ENCODE measurements around the gene CACNG4. TPM values are rescaled to one million over a fixed set of nuclear protein-coding genes. Genes with fewer than 3 reads are reported as not detected.

CACNG4 gene
- total RNA-seq, 1 donor from 2014 or later: 5.8 TPM

- H3K4me2 ChIP-seq (ENCODE audit: low read length): no peak overlapping the region
- no peak overlapping the region for H3K9ac ChIP-seq (ENCODE audit: low read length)
- no peaks in the 10 kb centered on the region for H3K9me3 ChIP-seq (ENCODE audit: insufficient read depth, low read depth, low read length)
- no peaks in the 10 kb centered on the region for H3K27me3 Mint-ChIP-seq (ENCODE audit: low read depth, unreplicated experiment)
- no peaks in the 10 kb centered on the region for H3K79me2 ChIP-seq (ENCODE audit: insufficient read depth, low read length)
- H2AFZ ChIP-seq (ENCODE audit: low read depth, low read length): no peak overlapping the region
- no peak overlapping the region for H3K4me3 Mint-ChIP-seq (ENCODE audit: unreplicated experiment)
- TF ChIP-seq CTCF (IDR thresholded peaks at IDR 0.05; ENCODE audit: insufficient read depth, low read depth, low read length) (no peak), EZH2 (IDR thresholded peaks at IDR 0.05; ENCODE audit: insufficient read depth, low read length) (no peak)
- no peaks in the 10 kb centered on the region for H3K4me1 Mint-ChIP-seq (ENCODE audit: low read depth, unreplicated experiment)
- H3K27ac ChIP-seq (ENCODE audit: low read depth, low read length): no peak overlapping the region
- no peaks in the 10 kb centered on the region for H3K4me1 ChIP-seq (ENCODE audit: insufficient read depth, low read length)
- H3K9me3 Mint-ChIP-seq (ENCODE audit: unreplicated experiment): no peaks in the 10 kb centered on the region
- no peaks in the 10 kb centered on the region for H3K36me3 ChIP-seq (ENCODE audit: insufficient read depth, low read length)
- H3K36me3 Mint-ChIP-seq (ENCODE audit: low read depth, unreplicated experiment): peaks cover 2% of the 10 kb centered on the region
- no peaks in the 10 kb centered on the region for H4K20me1 ChIP-seq (ENCODE audit: insufficient read depth, low read length)
- no peak overlapping the region for H3K4me3 ChIP-seq (ENCODE audit: insufficient read depth, low read depth, low read length)
- FAIRE-seq (no peak), DNase-seq (ENCODE audit: low read depth) (no peak)
- H3K27ac Mint-ChIP-seq (ENCODE audit: unreplicated experiment): no peak overlapping the region
- no peaks in the 10 kb centered on the region for H3K27me3 ChIP-seq (ENCODE audit: insufficient read depth, low read length)
Measured at GRCh38 chr17:67069603-67070136, 105.2 kb downstream of the CACNG4 start.

GRCh38 chr17:67071595-67071994, 107.1 kb downstream of the CACNG4 start:
- H3K4me1 Mint-ChIP-seq (ENCODE audit: low read depth, unreplicated experiment): no peaks in the 10 kb centered on the region
- no peaks in the 10 kb centered on the region for H4K20me1 ChIP-seq (ENCODE audit: insufficient read depth, low read length)
- no peak overlapping the region for H2AFZ ChIP-seq (ENCODE audit: low read depth, low read length)
- H3K79me2 ChIP-seq (ENCODE audit: insufficient read depth, low read length): no peaks in the 10 kb centered on the region
- peaks cover 3% of the 10 kb centered on the region for H3K36me3 ChIP-seq (ENCODE audit: insufficient read depth, low read length)
- no peak for DNase-seq (ENCODE audit: low read depth)
- H3K9me3 Mint-ChIP-seq (ENCODE audit: unreplicated experiment): no peaks in the 10 kb centered on the region
- H3K27me3 Mint-ChIP-seq (ENCODE audit: low read depth, unreplicated experiment): no peaks in the 10 kb centered on the region
- H3K36me3 Mint-ChIP-seq (ENCODE audit: low read depth, unreplicated experiment): peaks cover 4% of the 10 kb centered on the region
- H3K9me3 ChIP-seq (ENCODE audit: insufficient read depth, low read depth, low read length): no peaks in the 10 kb centered on the region
- H3K4me3 Mint-ChIP-seq (ENCODE audit: unreplicated experiment): no peak overlapping the region
- no peak overlapping the region for H3K4me2 ChIP-seq (ENCODE audit: low read length)
- TF ChIP-seq CTCF (IDR thresholded peaks at IDR 0.05; ENCODE audit: insufficient read depth, low read depth, low read length) (no peak), EZH2 (IDR thresholded peaks at IDR 0.05; ENCODE audit: insufficient read depth, low read length) (no peak)
- no peak overlapping the region for H3K27ac Mint-ChIP-seq (ENCODE audit: unreplicated experiment)
- H3K27ac ChIP-seq (ENCODE audit: low read depth, low read length): no peak overlapping the region
- H3K4me3 ChIP-seq (ENCODE audit: insufficient read depth, low read depth, low read length): no peak overlapping the region
- H3K27me3 ChIP-seq (ENCODE audit: insufficient read depth, low read length): no peaks in the 10 kb centered on the region
- no peaks in the 10 kb centered on the region for H3K4me1 ChIP-seq (ENCODE audit: insufficient read depth, low read length)
- no peak for FAIRE-seq
- H3K9ac ChIP-seq (ENCODE audit: low read length): no peak overlapping the region

- DNase-seq (ENCODE audit: low read depth) (no peak), FAIRE-seq (no peak)
- TF ChIP-seq CTCF (IDR thresholded peaks at IDR 0.05; ENCODE audit: insufficient read depth, low read depth, low read length) (no peak), EZH2 (IDR thresholded peaks at IDR 0.05; ENCODE audit: insufficient read depth, low read length) (no peak)
- Mint-ChIP-seq H3K36me3 (ENCODE audit: low read depth, unreplicated experiment) (peaks cover 4% of the 10 kb centered on the region), H3K4me1 (ENCODE audit: low read depth, unreplicated experiment) (no peaks in the 10 kb centered on the region), H3K27me3 (ENCODE audit: low read depth, unreplicated experiment) (no peaks in the 10 kb centered on the region), H3K27ac (ENCODE audit: unreplicated experiment) (no peak overlapping the region), H3K4me3 (ENCODE audit: unreplicated experiment) (no peak overlapping the region), H3K9me3 (ENCODE audit: unreplicated experiment) (no peaks in the 10 kb centered on the region)
- Histone ChIP-seq H2AFZ (ENCODE audit: low read depth, low read length) (no peak overlapping the region), H3K9ac (ENCODE audit: low read length) (no peak overlapping the region), H3K36me3 (ENCODE audit: insufficient read depth, low read length) (peaks cover 3% of the 10 kb centered on the region), H4K20me1 (ENCODE audit: insufficient read depth, low read length) (no peaks in the 10 kb centered on the region), H3K27ac (ENCODE audit: low read depth, low read length) (no peak overlapping the region), H3K79me2 (ENCODE audit: insufficient read depth, low read length) (no peaks in the 10 kb centered on the region), H3K4me1 (ENCODE audit: insufficient read depth, low read length) (no peaks in the 10 kb centered on the region), H3K4me2 (ENCODE audit: low read length) (no peak overlapping the region), H3K9me3 (ENCODE audit: insufficient read depth, low read depth, low read length) (no peaks in the 10 kb centered on the region), H3K4me3 (ENCODE audit: insufficient read depth, low read depth, low read length) (no peak overlapping the region), H3K27me3 (ENCODE audit: insufficient read depth, low read length) (no peaks in the 10 kb centered on the region)
Measured at GRCh38 chr17:67072885-67073284, 108.4 kb downstream of the CACNG4 start.
